ENCODE data around the gene PCDHA5. TPM values are rescaled to one million over a fixed set of nuclear protein-coding genes. Genes with fewer than 3 reads are reported as not detected.
A peak's percentile ranks its signal among the peaks of the same experiment; 100 is the strongest.
"Not testable (repeated sequence)": the region's sequence is repeated elsewhere in the genome, so short reads cannot be mapped to it uniquely, and the experiment has no call there.

Gene PCDHA5
- total and polyA plus RNA-seq, 5 experiments from 2014 or later, result not detected

DNA sequence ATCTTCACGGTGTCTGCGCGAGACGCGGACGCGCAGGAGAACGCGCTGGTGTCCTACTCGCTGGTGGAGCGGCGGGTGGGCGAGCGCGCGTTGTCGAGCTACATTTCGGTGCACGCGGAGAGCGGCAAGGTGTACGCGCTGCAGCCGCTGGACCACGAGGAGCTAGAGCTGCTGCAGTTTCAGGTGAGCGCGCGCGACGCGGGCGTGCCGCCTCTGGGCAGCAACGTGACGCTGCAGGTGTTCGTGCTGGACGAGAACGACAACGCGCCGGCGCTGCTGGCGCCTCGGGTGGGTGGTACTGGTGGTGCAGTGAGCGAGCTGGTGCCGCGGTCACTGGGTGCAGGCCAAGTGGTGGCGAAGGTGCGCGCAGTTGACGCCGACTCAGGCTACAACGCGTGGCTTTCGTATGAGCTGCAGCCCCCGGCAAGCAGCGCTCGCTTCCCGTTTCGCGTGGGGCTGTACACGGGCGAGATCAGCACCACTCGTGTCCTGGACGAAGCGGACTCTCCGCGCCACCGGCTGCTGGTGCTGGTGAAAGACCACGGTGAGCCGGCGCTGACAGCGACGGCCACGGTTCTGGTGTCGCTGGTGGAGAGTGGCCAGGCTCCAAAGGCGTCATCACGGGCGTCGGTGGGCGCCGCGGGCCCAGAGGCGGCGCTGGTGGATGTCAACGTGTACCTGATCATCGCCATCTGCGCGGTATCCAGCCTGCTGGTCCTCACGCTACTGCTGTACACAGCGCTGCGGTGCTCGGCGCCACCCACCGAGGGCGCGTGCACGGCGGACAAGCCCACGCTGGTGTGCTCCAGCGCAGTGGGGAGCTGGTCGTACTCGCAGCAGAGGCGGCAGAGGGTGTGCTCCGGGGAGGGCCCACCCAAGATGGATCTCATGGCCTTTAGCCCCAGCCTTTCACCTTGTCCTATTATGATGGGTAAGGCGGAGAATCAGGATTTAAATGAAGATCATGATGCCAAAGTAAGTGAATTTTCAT lies 8.4 kb downstream of the PCDHA5 start:
- peaks cover 38 to 70% (median 51%) of the 10 kb centered on the region in 5 donors for H3K27me3 Mint-ChIP-seq
- POLR2A ChIA-PET, DNase-seq, H3K27ac Mint-ChIP-seq, H3K4me3 Mint-ChIP-seq, ATAC-seq, H3K4me1 Mint-ChIP-seq: not testable (repeated sequence)
- H3K9me3 Mint-ChIP-seq, result peaks cover 16 to 78% (median 35%) of the 10 kb centered on the region in 9 donors
- H3K36me3 Mint-ChIP-seq, result peaks cover 21 to 60% (median 28%) of the 10 kb centered on the region in 3 donors

- DNase-seq, result no peak
- H3K4me1 Mint-ChIP-seq, result no peaks in the 10 kb centered on the region
- H3K36me3 Mint-ChIP-seq, result peaks cover 16 to 27% (median 17%) of the 10 kb centered on the region in 3 donors
- POLR2A ChIA-PET, result no interaction called here
- no peak within 1 kb of the TSS for H3K4me3 Mint-ChIP-seq
- peaks cover 23 to 61% (median 35%) of the 10 kb centered on the region in 5 donors for H3K27me3 Mint-ChIP-seq
- ATAC-seq, result no peak
- no peak within 1 kb of the TSS for H3K27ac Mint-ChIP-seq
- H3K9me3 Mint-ChIP-seq, result peaks cover 0 to 59% (median 25%) of the 10 kb centered on the region in 9 donors
Measured at GRCh38 chr5:140833993-140834392, 12.6 kb downstream of the PCDHA5 start, which contains the start of gene PCDHA7. Gene PCDHA7 (plus strand): TSS chr5:140834269. CDS start chr5:140834384, 115 bp downstream.

DNA sequence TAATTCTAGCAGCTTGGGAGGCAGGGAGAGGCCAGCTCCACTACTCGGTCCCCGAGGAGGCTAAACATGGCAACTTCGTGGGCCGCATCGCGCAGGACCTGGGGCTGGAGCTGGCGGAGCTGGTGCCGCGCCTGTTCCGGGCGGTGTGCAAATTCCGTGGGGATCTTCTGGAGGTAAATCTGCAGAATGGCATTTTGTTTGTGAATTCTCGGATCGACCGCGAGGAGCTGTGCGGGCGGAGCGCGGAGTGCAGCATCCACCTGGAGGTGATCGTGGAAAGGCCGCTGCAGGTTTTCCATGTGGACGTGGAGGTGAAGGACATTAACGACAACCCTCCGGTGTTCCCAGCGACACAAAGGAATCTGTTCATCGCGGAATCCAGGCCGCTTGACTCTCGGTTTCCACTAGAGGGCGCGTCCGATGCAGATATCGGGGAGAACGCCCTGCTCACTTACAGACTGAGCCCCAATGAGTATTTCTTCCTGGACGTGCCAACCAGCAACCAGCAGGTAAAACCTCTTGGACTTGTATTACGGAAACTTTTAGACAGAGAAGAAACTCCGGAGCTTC lies 13.1 kb downstream of the PCDHA5 start:
- ATAC-seq, H3K4me3 Mint-ChIP-seq, H3K4me1 Mint-ChIP-seq, H3K27ac Mint-ChIP-seq, POLR2A ChIA-PET, DNase-seq: not testable (repeated sequence)
- peaks cover 0 to 60% (median 23%) of the 10 kb centered on the region in 9 donors for H3K9me3 Mint-ChIP-seq
- peaks cover 25 to 65% (median 38%) of the 10 kb centered on the region in 5 donors for H3K27me3 Mint-ChIP-seq
- peaks cover 16 to 27% (median 17%) of the 10 kb centered on the region in 3 donors for H3K36me3 Mint-ChIP-seq

- H3K4me3 Mint-ChIP-seq, result no peak overlapping the region
- ATAC-seq (no peak), DNase-seq (no peak)
- H3K4me1 Mint-ChIP-seq, result no peaks in the 10 kb centered on the region
- H3K36me3 Mint-ChIP-seq, result peaks cover 17 to 31% (median 23%) of the 10 kb centered on the region in 3 donors
- peaks cover 0 to 67% (median 31%) of the 10 kb centered on the region in 9 donors for H3K9me3 Mint-ChIP-seq
- peaks cover 31 to 72% (median 44%) of the 10 kb centered on the region in 5 donors for H3K27me3 Mint-ChIP-seq
- H3K27ac Mint-ChIP-seq, result no peak overlapping the region
- POLR2A ChIA-PET, result no interaction called here
Measured at GRCh38 chr5:140835622-140836510, 14.5 kb downstream of the PCDHA5 start.

- POLR2A ChIA-PET, result no interaction called here
- Mint-ChIP-seq H3K4me1 (no peaks in the 10 kb centered on the region), H3K27me3 (peaks cover 13 to 38% (median 24%) of the 10 kb centered on the region in 5 donors), H3K4me3 (peak within 1 kb of the TSS in 1 of 10 donors; percentile 2), H3K36me3 (peaks cover 10 to 22% (median 10%) of the 10 kb centered on the region in 3 donors), H3K9me3 (peaks cover 0 to 49% (median 18%) of the 10 kb centered on the region in 9 donors), H3K27ac (peak within 1 kb of the TSS in 1 of 10 donors; percentile 53)
- DNase-seq, result no peak
- ATAC-seq, result no peak
Measured at GRCh38 chr5:140840978-140841962, 19.9 kb downstream of the PCDHA5 start, which contains the start of gene PCDHA8. Gene PCDHA8 (plus strand): TSS chr5:140841187. CDS start chr5:140841322, 135 bp downstream.

GRCh38 chr5:140842798-140843733 lies 21.7 kb downstream of the PCDHA5 start:
- ATAC-seq (no peak), DNase-seq (no peak)
- Mint-ChIP-seq H3K27ac (no peak overlapping the region), H3K36me3 (peaks cover 7 to 28% (median 19%) of the 10 kb centered on the region in 3 donors), H3K4me1 (no peaks in the 10 kb centered on the region), H3K9me3 (peaks cover 0 to 48% (median 27%) of the 10 kb centered on the region in 9 donors), H3K27me3 (peaks cover 23 to 42% (median 27%) of the 10 kb centered on the region in 5 donors), H3K4me3 (no peak overlapping the region)
- POLR2A ChIA-PET, result no interaction called here

- ATAC-seq, POLR2A ChIA-PET, H3K4me3 Mint-ChIP-seq, DNase-seq, H3K4me1 Mint-ChIP-seq, H3K27ac Mint-ChIP-seq: not testable (repeated sequence)
- Mint-ChIP-seq H3K27me3 (peaks cover 7 to 37% (median 26%) of the 10 kb centered on the region in 5 donors), H3K9me3 (peaks cover 0 to 45% (median 14%) of the 10 kb centered on the region in 9 donors), H3K36me3 (peaks cover 3 to 19% (median 9%) of the 10 kb centered on the region in 3 donors)
Measured at GRCh38 chr5:140848139-140849102, 27.0 kb downstream of the PCDHA5 start, which contains the start of gene PCDHA9. Gene PCDHA9 (plus strand): TSS chr5:140848382. CDS start chr5:140848496, 114 bp downstream.

- ATAC-seq, POLR2A ChIA-PET, H3K4me3 Mint-ChIP-seq, DNase-seq, H3K4me1 Mint-ChIP-seq: not testable (repeated sequence)
- H3K27me3 Mint-ChIP-seq, result peaks cover 7 to 39% (median 28%) of the 10 kb centered on the region in 5 donors
- H3K27ac Mint-ChIP-seq, result peak overlapping the region in 1 of 10 donors; percentile 34
- H3K9me3 Mint-ChIP-seq, result peaks cover 0 to 44% (median 13%) of the 10 kb centered on the region in 9 donors
- H3K36me3 Mint-ChIP-seq, result peaks cover 5 to 21% (median 6%) of the 10 kb centered on the region in 3 donors
Measured at GRCh38 chr5:140849831-140850634, 28.6 kb downstream of the PCDHA5 start.
